ENCODE results near the gene SPOP. TPM values are rescaled to one million over a fixed set of nuclear protein-coding genes. Genes with fewer than 3 reads are reported as not detected.

SPOP gene
- total and polyA plus RNA-seq, 2 experiments from 2014 or later, result 13.9 to 18.6 TPM

DNA sequence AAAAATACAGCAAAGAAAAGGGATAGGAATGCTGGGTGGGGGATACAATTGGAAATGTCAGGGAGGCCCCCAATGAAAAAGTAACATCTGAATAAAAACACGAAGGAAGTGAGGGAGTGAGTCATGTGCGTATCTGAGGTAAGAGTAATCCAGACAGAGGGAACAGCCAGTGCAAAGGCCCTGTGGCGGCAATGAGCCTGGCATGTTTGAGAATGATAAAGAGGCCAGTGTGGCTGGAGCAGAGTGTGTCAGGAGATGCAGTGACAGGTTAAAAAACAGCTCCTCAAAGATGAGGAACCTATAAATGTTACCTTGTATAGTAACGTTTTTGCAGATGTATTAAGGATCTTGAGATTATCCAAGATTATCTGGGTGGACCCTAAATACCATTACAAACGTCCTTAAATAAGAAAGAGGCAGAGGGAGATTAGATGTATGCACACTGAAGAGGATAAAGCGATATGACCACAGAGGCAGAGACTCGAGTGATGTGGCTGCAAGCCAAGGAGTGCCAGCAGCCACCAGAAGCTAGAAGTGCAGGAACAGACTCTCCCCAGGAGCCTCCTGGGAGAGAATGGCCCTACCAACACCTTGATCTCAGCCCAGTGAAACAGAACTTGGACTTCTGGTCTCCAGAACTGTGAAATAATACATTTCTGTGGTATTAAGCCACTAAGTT lies 47.7 kb upstream of the SPOP start:
- ATAC-seq, result no peak
- Histone ChIP-seq H3K4me1 (ENCODE audit: insufficient read depth) (no peaks in the 10 kb centered on the region), H3K4me3 (no peak overlapping the region), H4K20me1 (replicated peaks; ENCODE audit: insufficient read depth) (peaks cover 25% of the 10 kb centered on the region), H3K4me2 (no peak overlapping the region), H3K36me3 (ENCODE audit: insufficient read depth) (peaks cover 8% of the 10 kb centered on the region; the same call in 1 of the 2 replicates), H2AFZ (no peak overlapping the region), H3K79me2 (replicated peaks; ENCODE audit: insufficient read depth) (peaks cover 20% of the 10 kb centered on the region), H3K27ac (ENCODE audit: low read depth) (no peak overlapping the region), H3K27me3 (ENCODE audit: insufficient read depth) (no peaks in the 10 kb centered on the region), H3F3A (replicated peaks; ENCODE audit: low read depth) (0 out of 2 replicates have a peak, but pooled peaks cover 3% of the 10 kb centered on the region), H3K9me2 (ENCODE audit: insufficient read depth) (no peaks in the 10 kb centered on the region)
- peaks cover 4% of the 10 kb centered on the region; the same call in 2 of the 3 replicates for H3K4me1 Mint-ChIP-seq
- H3K27me3 Mint-ChIP-seq (ENCODE audit: insufficient read depth, low read depth, poor library complexity), result peaks cover 4% of the 10 kb centered on the region
- no peak for DNase-seq (ENCODE audit: low spot score)
- H3K4me3 Mint-ChIP-seq, result no peak overlapping the region
- peaks cover 38% of the 10 kb centered on the region for H3K36me3 Mint-ChIP-seq (ENCODE audit: low read depth)
- no peaks in the 10 kb centered on the region; the same call in 2 of the 3 replicates for H3K9me3 Mint-ChIP-seq
- H3K27ac Mint-ChIP-seq, result no peak overlapping the region
- no peak for TF ChIP-seq ZNF331 (CRISPR knock-in tag; IDR thresholded peaks at IDR 0.05; ENCODE audit: low read depth)
- no peak for TF ChIP-seq EZH2phosphoT487 (IDR thresholded peaks at IDR 0.05; ENCODE audit: unreplicated experiment)
- no peak for TF ChIP-seq CREB1 (CRISPR knock-in tag; IDR thresholded peaks at IDR 0.05; ENCODE audit: low read depth)
- no peak for TF ChIP-seq EZH2 (IDR thresholded peaks at IDR 0.05; ENCODE audit: low read depth, unreplicated experiment)
- TF ChIP-seq, protein P1, sequence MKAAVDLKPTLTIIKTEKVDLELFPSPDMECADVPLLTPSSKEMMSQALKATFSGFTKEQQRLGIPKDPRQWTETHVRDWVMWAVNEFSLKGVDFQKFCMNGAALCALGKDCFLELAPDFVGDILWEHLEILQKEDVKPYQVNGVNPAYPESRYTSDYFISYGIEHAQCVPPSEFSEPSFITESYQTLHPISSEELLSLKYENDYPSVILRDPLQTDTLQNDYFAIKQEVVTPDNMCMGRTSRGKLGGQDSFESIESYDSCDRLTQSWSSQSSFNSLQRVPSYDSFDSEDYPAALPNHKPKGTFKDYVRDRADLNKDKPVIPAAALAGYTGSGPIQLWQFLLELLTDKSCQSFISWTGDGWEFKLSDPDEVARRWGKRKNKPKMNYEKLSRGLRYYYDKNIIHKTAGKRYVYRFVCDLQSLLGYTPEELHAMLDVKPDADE (IDR thresholded peaks at IDR 0.05), result no peak
- TF ChIP-seq, protein P2, sequence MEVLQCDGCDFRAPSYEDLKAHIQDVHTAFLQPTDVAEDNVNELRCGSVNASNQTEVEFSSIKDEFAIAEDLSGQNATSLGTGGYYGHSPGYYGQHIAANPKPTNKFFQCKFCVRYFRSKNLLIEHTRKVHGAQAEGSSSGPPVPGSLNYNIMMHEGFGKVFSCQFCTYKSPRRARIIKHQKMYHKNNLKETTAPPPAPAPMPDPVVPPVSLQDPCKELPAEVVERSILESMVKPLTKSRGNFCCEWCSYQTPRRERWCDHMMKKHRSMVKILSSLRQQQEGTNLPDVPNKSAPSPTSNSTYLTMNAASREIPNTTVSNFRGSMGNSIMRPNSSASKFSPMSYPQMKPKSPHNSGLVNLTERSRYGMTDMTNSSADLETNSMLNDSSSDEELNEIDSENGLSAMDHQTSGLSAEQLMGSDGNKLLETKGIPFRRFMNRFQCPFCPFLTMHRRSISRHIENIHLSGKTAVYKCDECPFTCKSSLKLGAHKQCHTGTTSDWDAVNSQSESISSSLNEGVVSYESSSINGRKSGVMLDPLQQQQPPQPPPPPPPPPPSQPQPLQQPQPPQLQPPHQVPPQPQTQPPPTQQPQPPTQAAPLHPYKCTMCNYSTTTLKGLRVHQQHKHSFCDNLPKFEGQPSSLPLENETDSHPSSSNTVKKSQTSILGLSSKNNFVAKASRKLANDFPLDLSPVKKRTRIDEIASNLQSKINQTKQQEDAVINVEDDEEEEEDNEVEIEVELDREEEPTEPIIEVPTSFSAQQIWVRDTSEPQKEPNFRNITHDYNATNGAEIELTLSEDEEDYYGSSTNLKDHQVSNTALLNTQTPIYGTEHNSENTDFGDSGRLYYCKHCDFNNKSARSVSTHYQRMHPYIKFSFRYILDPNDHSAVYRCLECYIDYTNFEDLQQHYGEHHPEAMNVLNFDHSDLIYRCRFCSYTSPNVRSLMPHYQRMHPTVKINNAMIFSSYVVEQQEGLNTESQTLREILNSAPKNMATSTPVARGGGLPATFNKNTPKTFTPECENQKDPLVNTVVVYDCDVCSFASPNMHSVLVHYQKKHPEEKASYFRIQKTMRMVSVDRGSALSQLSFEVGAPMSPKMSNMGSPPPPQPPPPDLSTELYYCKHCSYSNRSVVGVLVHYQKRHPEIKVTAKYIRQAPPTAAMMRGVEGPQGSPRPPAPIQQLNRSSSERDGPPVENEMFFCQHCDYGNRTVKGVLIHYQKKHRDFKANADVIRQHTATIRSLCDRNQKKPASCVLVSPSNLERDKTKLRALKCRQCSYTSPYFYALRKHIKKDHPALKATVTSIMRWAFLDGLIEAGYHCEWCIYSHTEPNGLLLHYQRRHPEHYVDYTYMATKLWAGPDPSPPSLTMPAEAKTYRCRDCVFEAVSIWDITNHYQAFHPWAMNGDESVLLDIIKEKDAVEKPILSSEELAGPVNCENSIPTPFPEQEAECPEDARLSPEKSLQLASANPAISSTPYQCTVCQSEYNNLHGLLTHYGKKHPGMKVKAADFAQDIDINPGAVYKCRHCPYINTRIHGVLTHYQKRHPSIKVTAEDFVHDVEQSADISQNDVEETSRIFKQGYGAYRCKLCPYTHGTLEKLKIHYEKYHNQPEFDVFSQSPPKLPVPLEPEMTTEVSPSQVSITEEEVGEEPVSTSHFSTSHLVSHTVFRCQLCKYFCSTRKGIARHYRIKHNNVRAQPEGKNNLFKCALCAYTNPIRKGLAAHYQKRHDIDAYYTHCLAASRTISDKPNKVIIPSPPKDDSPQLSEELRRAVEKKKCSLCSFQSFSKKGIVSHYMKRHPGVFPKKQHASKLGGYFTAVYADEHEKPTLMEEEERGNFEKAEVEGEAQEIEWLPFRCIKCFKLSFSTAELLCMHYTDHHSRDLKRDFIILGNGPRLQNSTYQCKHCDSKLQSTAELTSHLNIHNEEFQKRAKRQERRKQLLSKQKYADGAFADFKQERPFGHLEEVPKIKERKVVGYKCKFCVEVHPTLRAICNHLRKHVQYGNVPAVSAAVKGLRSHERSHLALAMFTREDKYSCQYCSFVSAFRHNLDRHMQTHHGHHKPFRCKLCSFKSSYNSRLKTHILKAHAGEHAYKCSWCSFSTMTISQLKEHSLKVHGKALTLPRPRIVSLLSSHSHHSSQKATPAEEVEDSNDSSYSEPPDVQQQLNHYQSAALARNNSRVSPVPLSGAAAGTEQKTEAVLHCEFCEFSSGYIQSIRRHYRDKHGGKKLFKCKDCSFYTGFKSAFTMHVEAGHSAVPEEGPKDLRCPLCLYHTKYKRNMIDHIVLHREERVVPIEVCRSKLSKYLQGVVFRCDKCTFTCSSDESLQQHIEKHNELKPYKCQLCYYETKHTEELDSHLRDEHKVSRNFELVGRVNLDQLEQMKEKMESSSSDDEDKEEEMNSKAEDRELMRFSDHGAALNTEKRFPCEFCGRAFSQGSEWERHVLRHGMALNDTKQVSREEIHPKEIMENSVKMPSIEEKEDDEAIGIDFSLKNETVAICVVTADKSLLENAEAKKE (CRISPR knock-in tag; IDR thresholded peaks at IDR 0.05), result no peak
- TF ChIP-seq ZNF114 (CRISPR knock-in tag; IDR thresholded peaks at IDR 0.05), result no peak
- TF ChIP-seq, protein P3, sequence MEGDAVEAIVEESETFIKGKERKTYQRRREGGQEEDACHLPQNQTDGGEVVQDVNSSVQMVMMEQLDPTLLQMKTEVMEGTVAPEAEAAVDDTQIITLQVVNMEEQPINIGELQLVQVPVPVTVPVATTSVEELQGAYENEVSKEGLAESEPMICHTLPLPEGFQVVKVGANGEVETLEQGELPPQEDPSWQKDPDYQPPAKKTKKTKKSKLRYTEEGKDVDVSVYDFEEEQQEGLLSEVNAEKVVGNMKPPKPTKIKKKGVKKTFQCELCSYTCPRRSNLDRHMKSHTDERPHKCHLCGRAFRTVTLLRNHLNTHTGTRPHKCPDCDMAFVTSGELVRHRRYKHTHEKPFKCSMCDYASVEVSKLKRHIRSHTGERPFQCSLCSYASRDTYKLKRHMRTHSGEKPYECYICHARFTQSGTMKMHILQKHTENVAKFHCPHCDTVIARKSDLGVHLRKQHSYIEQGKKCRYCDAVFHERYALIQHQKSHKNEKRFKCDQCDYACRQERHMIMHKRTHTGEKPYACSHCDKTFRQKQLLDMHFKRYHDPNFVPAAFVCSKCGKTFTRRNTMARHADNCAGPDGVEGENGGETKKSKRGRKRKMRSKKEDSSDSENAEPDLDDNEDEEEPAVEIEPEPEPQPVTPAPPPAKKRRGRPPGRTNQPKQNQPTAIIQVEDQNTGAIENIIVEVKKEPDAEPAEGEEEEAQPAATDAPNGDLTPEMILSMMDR (conservative IDR thresholded peaks at IDR 0.05; ENCODE audit: low read depth in 2 of 2), result no peak
- TF ChIP-seq JUNB (IDR thresholded peaks at IDR 0.05; ENCODE audit: unreplicated experiment), result no peak
- TF ChIP-seq POLR2AphosphoS5 (IDR thresholded peaks at IDR 0.05; ENCODE audit: low read depth), result no peak
- no peak for TF ChIP-seq STAT1 (IDR thresholded peaks at IDR 0.05; ENCODE audit: unreplicated experiment)
- TF ChIP-seq, protein P4, sequence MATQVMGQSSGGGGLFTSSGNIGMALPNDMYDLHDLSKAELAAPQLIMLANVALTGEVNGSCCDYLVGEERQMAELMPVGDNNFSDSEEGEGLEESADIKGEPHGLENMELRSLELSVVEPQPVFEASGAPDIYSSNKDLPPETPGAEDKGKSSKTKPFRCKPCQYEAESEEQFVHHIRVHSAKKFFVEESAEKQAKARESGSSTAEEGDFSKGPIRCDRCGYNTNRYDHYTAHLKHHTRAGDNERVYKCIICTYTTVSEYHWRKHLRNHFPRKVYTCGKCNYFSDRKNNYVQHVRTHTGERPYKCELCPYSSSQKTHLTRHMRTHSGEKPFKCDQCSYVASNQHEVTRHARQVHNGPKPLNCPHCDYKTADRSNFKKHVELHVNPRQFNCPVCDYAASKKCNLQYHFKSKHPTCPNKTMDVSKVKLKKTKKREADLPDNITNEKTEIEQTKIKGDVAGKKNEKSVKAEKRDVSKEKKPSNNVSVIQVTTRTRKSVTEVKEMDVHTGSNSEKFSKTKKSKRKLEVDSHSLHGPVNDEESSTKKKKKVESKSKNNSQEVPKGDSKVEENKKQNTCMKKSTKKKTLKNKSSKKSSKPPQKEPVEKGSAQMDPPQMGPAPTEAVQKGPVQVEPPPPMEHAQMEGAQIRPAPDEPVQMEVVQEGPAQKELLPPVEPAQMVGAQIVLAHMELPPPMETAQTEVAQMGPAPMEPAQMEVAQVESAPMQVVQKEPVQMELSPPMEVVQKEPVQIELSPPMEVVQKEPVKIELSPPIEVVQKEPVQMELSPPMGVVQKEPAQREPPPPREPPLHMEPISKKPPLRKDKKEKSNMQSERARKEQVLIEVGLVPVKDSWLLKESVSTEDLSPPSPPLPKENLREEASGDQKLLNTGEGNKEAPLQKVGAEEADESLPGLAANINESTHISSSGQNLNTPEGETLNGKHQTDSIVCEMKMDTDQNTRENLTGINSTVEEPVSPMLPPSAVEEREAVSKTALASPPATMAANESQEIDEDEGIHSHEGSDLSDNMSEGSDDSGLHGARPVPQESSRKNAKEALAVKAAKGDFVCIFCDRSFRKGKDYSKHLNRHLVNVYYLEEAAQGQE (IDR thresholded peaks at IDR 0.05; ENCODE audit: unreplicated experiment), result no peak
- TF ChIP-seq NANOG (IDR thresholded peaks at IDR 0.05; ENCODE audit: borderline replicate concordance), result no peak

All from GM23338 (cell line).